Nephron (organoid): Measurements from ENCODE around the gene SARS2.
"Not testable (repeated sequence)": the region's sequence is repeated elsewhere in the genome, so short reads cannot be mapped to it uniquely, and the experiment has no call there.

ENCODE experiments used
- H3K27ac Mint-ChIP-seq, 3 experiments: 2 replicates each; pipeline ENCODE4 v1.8.0; 2020; ENCODE audit warnings: mixed read lengths in 3 of 3, mild to moderate bottlenecking in 2 of 3, moderate library complexity in 1 of 3
- H3K27me3 Mint-ChIP-seq: 2 replicates; pipeline ENCODE4 v1.8.0; 2021; ENCODE audit warnings: low read depth, mild to moderate bottlenecking, moderate library complexity, mixed read lengths
- H3K36me3 Mint-ChIP-seq: 2 replicates; pipeline ENCODE4 v1.8.0; 2020; ENCODE audit warnings: low read depth, mixed read lengths
- H3K4me1 Mint-ChIP-seq: 2 replicates; pipeline ENCODE4 v1.8.0; 2020; ENCODE audit warnings: mixed read lengths
- H3K4me3 Mint-ChIP-seq, 3 experiments: 2 replicates each; pipeline ENCODE4 v1.8.0; 2020; ENCODE audit warnings: mild to moderate bottlenecking in 3 of 3, mixed read lengths in 3 of 3, moderate library complexity in 2 of 3
- H3K9me3 Mint-ChIP-seq: 2 replicates; pipeline ENCODE4 v1.8.0; 2020; ENCODE audit warnings: mixed read lengths
- TF ChIP-seq, protein P1 (sequence below), 3 experiments: fragments of 200-600 bp; sonication (generic); IDR thresholded peaks; one replicate each; pipeline ENCODE4 v1.5.0; 2021; ENCODE audit warnings: antibody characterized with exemption in 3 of 3; ENCODE audit not compliant: unreplicated experiment in 3 of 3

The SARS2 gene

DNA sequence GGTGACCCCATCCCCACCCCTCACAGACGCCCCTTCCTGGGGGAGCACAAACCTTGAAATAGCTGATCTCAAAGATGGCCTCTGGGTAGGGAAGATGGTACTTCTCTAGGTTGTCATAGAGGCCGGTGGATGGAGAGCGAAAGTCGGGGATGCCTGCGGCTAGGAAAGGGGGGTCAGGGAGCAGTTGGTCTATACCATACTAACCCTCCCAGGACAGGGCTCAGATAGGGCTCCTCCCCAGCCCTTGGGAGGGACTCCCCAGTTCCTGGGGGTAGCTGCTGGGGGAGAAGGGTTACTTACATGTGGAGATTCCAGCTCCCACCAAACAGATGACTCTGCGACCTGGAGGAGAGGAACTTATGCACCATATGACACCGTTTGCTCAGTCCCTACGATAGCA is 40.8 kb downstream of the SARS2 start:
- Mint-ChIP-seq H3K36me3 (peaks cover 4% of the 10 kb centered on the region), H3K4me3 (no peak overlapping the region), H3K4me1 (peaks cover 22% of the 10 kb centered on the region), H3K27ac (no peak overlapping the region), H3K27me3 (no peaks in the 10 kb centered on the region), H3K9me3 (no peaks in the 10 kb centered on the region)
- TF ChIP-seq, protein P1, sequence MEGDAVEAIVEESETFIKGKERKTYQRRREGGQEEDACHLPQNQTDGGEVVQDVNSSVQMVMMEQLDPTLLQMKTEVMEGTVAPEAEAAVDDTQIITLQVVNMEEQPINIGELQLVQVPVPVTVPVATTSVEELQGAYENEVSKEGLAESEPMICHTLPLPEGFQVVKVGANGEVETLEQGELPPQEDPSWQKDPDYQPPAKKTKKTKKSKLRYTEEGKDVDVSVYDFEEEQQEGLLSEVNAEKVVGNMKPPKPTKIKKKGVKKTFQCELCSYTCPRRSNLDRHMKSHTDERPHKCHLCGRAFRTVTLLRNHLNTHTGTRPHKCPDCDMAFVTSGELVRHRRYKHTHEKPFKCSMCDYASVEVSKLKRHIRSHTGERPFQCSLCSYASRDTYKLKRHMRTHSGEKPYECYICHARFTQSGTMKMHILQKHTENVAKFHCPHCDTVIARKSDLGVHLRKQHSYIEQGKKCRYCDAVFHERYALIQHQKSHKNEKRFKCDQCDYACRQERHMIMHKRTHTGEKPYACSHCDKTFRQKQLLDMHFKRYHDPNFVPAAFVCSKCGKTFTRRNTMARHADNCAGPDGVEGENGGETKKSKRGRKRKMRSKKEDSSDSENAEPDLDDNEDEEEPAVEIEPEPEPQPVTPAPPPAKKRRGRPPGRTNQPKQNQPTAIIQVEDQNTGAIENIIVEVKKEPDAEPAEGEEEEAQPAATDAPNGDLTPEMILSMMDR (IDR thresholded peaks at IDR 0.05; ENCODE audit: unreplicated experiment in 3 of 3) = no peak

DNA sequence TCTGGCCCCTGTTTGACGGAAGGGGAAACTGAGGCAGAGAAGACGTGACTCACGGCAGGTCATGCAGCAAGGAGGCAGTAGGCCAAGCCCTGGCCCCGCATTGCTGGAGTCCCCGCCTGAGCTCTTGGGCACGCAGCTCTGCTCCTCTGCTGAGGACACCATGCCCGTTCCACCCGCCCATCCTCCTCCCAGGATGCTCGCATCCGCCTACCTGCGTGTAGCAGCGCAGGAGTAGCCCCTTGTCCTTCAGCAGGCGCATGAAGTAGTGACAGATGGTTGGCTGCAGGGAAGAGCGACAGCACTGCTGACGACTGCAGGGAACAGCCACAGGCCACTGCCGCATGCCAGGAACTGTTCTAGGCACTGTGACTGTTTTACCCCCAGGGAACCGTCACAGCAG is 41.7 kb downstream of the SARS2 start:
- Mint-ChIP-seq H3K4me3 (no peak overlapping the region), H3K4me1 (peaks cover 18% of the 10 kb centered on the region), H3K27me3 (no peaks in the 10 kb centered on the region), H3K9me3 (no peaks in the 10 kb centered on the region), H3K36me3 (peaks cover 4% of the 10 kb centered on the region), H3K27ac (no peak overlapping the region)
- TF ChIP-seq, protein P1 (IDR thresholded peaks at IDR 0.05; ENCODE audit: unreplicated experiment in 3 of 3) = no peak

DNA sequence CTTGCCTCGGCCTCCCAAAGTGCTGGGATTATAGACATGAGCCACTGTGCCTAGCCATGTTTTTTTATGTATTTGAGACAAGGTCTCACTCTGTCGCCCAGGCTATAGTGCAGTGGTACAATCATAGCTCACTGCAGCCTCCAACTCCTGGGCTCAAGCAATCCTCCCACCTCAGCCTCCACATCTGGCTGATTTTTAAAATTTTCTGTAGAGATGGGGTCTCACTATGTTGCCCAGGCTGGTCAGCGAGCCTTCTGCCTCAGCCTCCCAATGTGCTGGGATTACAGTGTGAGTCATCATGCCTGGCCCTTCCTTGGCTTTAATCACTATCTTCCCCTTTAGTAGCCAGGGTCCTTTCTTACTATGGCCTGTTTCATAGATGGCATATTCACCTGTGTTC is 45.9 kb downstream of the SARS2 start:
- peaks cover 13% of the 10 kb centered on the region for H3K36me3 Mint-ChIP-seq
- H3K4me1 Mint-ChIP-seq = peaks cover 11% of the 10 kb centered on the region
- H3K4me3 Mint-ChIP-seq, H3K27ac Mint-ChIP-seq, H3K9me3 Mint-ChIP-seq, H3K27me3 Mint-ChIP-seq: not testable (repeated sequence)

DNA sequence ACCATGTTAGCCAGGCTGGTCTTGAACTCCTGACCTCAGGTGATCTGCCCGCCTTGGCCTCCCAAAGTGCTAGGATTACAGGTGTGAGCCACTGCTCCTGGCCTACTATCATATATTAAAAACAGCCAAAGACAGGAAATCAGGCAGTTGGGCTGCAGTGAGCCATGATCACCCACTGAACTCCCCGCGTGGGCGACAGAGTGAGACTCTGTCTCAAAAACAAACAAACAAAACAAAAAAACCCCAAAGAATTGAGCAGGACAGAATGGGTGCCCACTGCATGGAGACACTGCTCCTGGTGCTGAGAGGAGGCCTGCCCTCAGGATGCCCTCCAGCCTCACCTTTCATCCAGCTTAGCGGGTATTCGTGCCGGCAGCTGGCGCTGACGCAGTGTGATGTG is 47.3 kb downstream of the SARS2 start:
- Mint-ChIP-seq H3K27ac (peak overlapping the region; percentile 44 to 71 (median 62)), H3K9me3 (no peaks in the 10 kb centered on the region), H3K27me3 (no peaks in the 10 kb centered on the region), H3K4me1 (peaks cover 18% of the 10 kb centered on the region), H3K36me3 (peaks cover 9% of the 10 kb centered on the region), H3K4me3 (no peak overlapping the region)
- TF ChIP-seq, protein P1 (IDR thresholded peaks at IDR 0.05; ENCODE audit: unreplicated experiment in 3 of 3) = no peak

DNA sequence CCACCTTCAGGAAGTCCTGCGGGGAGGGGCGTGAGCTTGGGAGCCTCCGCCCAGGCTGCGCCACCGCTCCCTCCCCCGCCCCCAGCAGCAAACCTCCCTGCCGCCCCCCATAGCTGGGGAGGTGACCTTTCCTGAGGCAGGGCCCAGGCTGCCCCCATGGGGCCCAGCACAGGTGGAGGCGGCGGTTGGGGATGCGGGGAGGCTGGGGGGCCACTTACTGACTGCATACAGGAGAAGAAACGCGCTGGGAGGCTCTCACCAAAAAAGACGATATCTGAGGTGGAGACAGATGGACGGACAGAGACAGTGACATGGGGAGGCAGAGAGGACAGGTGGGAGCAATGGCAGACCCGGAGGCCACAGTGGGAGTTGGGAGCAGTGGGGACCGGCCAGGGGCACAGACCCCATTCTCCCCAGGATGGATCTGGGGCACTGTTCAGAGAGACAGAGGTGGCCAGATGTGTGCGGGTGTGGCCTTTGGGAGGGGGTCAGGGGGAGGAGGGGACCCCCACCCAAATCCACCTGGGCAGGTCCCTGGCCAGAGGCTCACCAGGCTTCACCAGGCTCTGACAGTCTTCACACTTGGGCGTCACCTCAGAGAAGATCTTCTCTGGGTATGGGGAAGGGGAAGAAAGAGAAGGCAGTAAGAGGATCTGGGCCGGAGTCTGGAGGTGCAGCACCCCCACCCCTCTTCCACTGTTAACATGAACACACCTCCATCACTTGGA is 49.5 kb downstream of the SARS2 start:
- peak overlapping the region in 1 of 3 experiments; percentile 31 for H3K27ac Mint-ChIP-seq
- H3K4me3 Mint-ChIP-seq = no peak overlapping the region
- peaks cover 3% of the 10 kb centered on the region for H3K27me3 Mint-ChIP-seq
- H3K9me3 Mint-ChIP-seq = no peaks in the 10 kb centered on the region
- TF ChIP-seq, protein P1 (IDR thresholded peaks at IDR 0.05; ENCODE audit: unreplicated experiment in 3 of 3) = no peak
- H3K4me1 Mint-ChIP-seq = peaks cover 34% of the 10 kb centered on the region
- peaks cover 9% of the 10 kb centered on the region for H3K36me3 Mint-ChIP-seq

DNA sequence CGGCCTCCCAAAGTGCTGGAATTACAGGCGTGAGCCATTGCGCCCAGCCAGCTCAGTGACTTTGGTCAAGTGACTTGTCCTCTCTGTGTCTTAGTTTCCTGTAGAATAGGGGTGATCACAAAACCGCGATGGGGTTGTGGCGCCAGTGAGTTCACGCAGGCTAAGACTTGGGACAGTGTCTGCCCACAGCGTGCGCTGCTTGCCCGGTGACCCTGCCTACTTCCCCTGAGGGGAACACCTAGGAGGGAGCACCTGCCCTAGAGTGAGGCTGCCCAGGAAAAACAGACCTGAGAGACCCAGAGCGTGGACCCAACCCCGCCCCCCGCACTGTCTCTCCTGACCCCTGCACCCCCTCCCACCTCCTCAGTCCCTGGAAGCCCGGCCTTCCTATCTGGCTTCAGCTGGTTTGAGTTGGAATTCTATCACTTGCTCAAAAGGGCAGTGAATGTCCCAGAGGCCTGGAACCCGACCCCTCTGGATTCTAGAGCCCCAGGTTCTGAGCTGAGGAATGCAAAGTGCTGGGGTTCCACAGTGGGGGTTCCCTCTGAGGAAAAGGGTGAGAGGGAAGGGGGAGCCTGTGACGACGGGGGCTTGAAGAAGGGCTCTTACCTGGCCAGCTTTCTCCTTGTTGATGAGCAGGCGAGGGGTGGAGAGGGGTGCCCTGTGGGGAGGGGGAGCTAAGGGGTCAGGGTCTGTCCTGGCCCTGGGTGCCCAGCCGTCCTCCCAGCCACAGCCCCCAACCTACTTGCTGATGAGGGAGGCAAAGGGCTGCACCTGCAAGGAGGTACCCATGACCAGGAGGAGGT is 50.3 kb downstream of the SARS2 start:
- Mint-ChIP-seq H3K27ac (peak overlapping the region in 1 of 3 experiments; percentile 65), H3K27me3 (peaks cover 3% of the 10 kb centered on the region), H3K9me3 (no peaks in the 10 kb centered on the region), H3K4me3 (no peak overlapping the region), H3K4me1 (peaks cover 36% of the 10 kb centered on the region), H3K36me3 (peaks cover 9% of the 10 kb centered on the region)
- TF ChIP-seq, protein P1 (IDR thresholded peaks at IDR 0.05; ENCODE audit: unreplicated experiment in 3 of 3) = no peak
